ENCODE measurements around the gene CHRND. TPM values are rescaled to one million over a fixed set of nuclear protein-coding genes. Genes with fewer than 3 reads are reported as not detected.
"Not testable (repeated sequence)": the region's sequence is repeated elsewhere in the genome, so short reads cannot be mapped to it uniquely, and the experiment has no call there.

Gene CHRND
- total and polyA plus RNA-seq, 12 donors = 0.03 to 0.57 (median 0.17) TPM; not detected in 8

DNA sequence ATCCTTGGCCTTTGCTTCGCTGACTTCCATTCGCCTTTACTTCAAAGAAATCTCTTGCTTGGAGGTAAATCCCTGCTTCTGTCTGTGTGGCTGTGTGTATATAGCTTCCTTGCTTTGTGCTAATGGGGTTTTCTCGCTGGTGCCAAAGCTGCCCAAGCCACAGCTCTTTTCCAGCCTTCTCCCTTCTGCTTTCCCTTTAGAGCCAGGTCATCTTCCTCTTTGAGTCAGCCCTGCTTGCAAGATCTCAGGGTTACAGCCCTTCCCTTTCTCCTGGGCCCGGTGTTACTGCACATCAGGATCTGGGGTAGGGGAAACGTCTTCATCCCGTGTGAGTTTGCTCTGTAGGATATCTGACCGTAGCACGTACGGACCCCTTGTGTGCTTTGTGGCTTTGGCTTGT lies 43.6 kb downstream of the CHRND start:
- no peak overlapping the region for H3K4me3 ChIP-seq
- DNase-seq (no peak), ATAC-seq (no peak)
- WGBS, 2 donors = 93 to 96% methylated on average over 9 of the region's 9 CpGs
- H3K36me3 ChIP-seq = peaks cover 0 to 100% (median 84%) of the 10 kb centered on the region in 9 donors
- intact Hi-C loops (cut with DNase I) = no loop called here
- H3K9me3 ChIP-seq = no peaks in the 10 kb centered on the region
- H3K4me1 ChIP-seq = peaks cover 0 to 16% (median 8%) of the 10 kb centered on the region in 9 donors
- H3K27ac ChIP-seq = no peak overlapping the region
- TF ChIP-seq, protein P1, sequence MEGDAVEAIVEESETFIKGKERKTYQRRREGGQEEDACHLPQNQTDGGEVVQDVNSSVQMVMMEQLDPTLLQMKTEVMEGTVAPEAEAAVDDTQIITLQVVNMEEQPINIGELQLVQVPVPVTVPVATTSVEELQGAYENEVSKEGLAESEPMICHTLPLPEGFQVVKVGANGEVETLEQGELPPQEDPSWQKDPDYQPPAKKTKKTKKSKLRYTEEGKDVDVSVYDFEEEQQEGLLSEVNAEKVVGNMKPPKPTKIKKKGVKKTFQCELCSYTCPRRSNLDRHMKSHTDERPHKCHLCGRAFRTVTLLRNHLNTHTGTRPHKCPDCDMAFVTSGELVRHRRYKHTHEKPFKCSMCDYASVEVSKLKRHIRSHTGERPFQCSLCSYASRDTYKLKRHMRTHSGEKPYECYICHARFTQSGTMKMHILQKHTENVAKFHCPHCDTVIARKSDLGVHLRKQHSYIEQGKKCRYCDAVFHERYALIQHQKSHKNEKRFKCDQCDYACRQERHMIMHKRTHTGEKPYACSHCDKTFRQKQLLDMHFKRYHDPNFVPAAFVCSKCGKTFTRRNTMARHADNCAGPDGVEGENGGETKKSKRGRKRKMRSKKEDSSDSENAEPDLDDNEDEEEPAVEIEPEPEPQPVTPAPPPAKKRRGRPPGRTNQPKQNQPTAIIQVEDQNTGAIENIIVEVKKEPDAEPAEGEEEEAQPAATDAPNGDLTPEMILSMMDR (IDR thresholded peaks at IDR 0.05) = no peak
- no peaks in the 10 kb centered on the region for H3K27me3 ChIP-seq

DNA sequence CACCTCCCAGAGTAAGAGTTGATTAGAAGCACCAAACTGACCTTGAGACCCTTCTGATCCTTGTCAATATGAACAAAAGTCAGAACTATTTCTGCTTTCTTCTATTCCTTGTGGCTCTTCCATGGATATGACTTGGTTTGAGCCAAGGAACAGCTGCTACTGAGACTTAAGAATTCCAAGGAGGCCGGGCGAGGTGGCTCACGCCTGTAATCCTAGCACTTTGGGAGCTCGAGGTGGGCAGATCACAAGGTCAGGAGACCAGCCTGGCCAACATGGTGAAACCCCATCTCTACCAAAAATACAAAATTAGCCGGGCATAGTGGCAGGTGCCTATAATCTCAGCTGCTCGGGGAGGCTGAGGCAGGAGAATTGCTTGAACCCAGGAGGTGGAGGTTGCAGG lies 44.5 kb downstream of the CHRND start:
- H3K4me3 ChIP-seq; H3K27ac ChIP-seq; DNase-seq; intact Hi-C loops (cut with DNase I); H3K27me3 ChIP-seq; ATAC-seq; H3K9me3 ChIP-seq: not testable (repeated sequence)
- WGBS, 2 donors = 96 to 99% methylated on average over 6 of the region's 6 CpGs
- Histone ChIP-seq H3K36me3 (peaks cover 0 to 100% (median 84%) of the 10 kb centered on the region in 9 donors), H3K4me1 (peaks cover 0 to 16% (median 8%) of the 10 kb centered on the region in 9 donors)

DNA sequence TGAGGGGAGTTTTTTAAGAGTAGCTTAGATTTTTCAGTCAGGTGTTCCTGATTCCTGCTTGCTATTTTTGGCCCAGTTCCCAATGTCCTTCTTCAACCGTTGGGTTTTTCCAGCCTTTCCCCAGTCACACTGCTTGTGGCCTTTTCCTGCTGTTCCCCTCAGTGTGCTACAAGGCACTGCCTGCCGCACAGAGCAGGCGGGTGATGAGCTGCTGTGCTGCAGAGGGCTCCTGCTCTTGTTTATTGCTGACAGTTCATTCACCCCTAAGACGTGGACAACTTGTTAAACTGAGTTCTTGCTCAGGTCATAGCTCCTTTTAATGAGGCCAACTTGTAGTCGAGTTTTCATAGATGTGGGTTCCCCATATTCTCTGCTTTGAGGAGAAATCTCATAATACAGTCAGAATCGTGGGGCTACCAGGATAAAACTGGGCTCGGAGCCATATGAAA lies 45.1 kb downstream of the CHRND start:
- 74 to 76% methylated on average over 7 of the region's 7 CpGs for WGBS, 2 donors
- intact Hi-C loops (cut with DNase I) = no loop called here
- H3K36me3 ChIP-seq = peaks cover 0 to 100% (median 82%) of the 10 kb centered on the region in 9 donors
- no peak overlapping the region for H3K4me3 ChIP-seq
- H3K9me3 ChIP-seq = no peaks in the 10 kb centered on the region
- peaks cover 0 to 16% (median 8%) of the 10 kb centered on the region in 9 donors for H3K4me1 ChIP-seq
- no peaks in the 10 kb centered on the region for H3K27me3 ChIP-seq
- DNase-seq = no peak
- H3K27ac ChIP-seq = no peak overlapping the region
- TF ChIP-seq, protein P1 (IDR thresholded peaks at IDR 0.05) = no peak
- no peak for ATAC-seq

DNA sequence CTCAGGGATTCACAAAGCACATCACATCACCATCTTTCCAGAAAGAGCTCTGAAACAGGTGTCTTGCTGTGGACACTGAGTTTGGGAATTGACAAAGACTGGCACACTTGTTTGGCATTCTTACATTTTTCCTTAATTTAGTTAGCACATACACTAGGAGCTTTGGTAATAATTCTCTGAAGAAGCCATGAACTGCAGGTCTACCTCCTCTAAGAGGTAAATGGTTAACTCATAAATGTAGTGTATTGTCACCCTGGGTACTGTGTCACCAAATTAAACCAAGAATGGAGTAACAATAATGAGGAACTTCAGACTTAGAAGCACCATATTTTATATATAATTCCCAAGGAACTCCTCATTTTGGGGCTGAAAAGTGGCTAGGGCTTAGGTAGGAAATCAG lies 47.1 kb downstream of the CHRND start:
- ATAC-seq (no peak), DNase-seq (no peak)
- Histone ChIP-seq H3K9me3 (no peaks in the 10 kb centered on the region), H3K27ac (no peak overlapping the region), H3K36me3 (peaks cover 0 to 100% (median 66%) of the 10 kb centered on the region in 9 donors), H3K27me3 (no peaks in the 10 kb centered on the region), H3K4me3 (no peak overlapping the region), H3K4me1 (peaks cover 0 to 20% (median 3%) of the 10 kb centered on the region in 9 donors)
- intact Hi-C loops (cut with DNase I) = no loop called here
- TF ChIP-seq, protein P1 (IDR thresholded peaks at IDR 0.05) = no peak

DNA sequence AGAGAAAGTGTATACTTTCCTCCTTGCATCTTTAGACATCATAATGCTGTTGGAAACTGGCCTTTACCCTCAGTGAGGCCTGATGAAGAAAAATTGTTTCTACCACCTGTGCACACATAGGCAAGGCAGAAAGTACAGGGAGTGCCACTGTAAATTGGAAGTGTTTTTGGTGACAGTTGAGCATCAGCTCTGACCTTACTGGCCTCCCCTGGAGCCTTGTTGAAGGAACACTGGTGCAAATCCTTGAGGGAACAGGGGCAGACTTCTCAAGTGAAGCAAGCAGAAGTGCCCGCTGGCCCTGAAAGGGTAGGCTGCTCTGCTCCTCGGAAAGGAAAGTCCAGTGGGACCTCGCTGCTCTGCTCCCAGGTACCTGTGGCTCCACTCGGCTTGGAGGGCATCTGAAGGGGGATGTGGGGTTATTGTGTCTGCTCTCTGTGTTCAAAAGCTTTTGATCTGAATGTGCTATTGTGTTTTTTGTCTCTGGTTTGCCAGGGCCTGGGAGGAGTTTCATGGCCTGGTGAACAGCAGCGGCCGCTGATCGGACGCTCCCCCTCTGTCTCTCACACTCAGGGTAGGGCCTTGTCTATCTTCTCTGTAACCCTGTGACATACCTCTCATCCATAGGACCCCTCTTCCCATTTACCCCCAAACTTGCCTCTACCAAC lies 47.9 kb downstream of the CHRND start:
- Histone ChIP-seq H3K27ac (no peak overlapping the region), H3K4me1 (peaks cover 0 to 14% (median 0%) of the 10 kb centered on the region in 9 donors), H3K9me3 (no peaks in the 10 kb centered on the region), H3K27me3 (no peaks in the 10 kb centered on the region), H3K4me3 (no peak overlapping the region), H3K36me3 (peaks cover 0 to 92% (median 57%) of the 10 kb centered on the region in 9 donors)
- 91 to 96% methylated on average over 8 of the region's 8 CpGs for whole genome bisulfite sequencing, 2 donors
- TF ChIP-seq, protein P1 (IDR thresholded peaks at IDR 0.05) = no peak
- no peak for ATAC-seq
- intact Hi-C loops (cut with DNase I) = no loop called here
- no peak for DNase-seq

Data from heart right ventricle (tissue), 16 donors.